Activated naive CD4-positive, alpha-beta T cell treated with anti-CD3 and anti-CD28 coated beads, Interleukin-2, amount 50 U/mL, for 16 hours (primary cell): ENCODE measurements around the gene ALDH1A1.
"Not testable (repeated sequence)": the region's sequence is repeated elsewhere in the genome, so short reads cannot be mapped to it uniquely, and the experiment has no call there.

ENCODE experiments used
- DNase-seq: peaks from one replicate; pipeline ENCODE4 v3.0.0-alpha.2; 2020

Gene ALDH1A1

DNA sequence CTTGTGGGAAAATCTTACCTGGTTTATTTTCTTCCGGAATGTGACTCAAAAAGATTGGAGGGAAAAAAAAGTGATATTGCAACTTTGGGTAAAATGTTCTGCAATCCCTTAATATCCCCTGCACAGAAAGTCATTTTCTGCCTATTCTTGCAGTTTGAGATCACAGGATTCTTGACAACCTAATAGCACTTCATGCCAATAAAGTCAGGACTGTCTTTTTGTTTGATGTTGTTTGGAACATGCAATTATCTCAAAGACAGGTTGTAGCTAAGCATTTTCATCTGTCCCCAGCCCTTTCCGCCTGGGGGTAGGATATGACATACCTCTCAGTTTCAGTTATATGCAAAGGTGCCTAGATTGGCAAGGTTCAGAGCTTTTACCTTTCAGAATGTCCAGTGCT lies 63.9 kb downstream of the ALDH1A1 start:
- DNase-seq: no peak

DNA sequence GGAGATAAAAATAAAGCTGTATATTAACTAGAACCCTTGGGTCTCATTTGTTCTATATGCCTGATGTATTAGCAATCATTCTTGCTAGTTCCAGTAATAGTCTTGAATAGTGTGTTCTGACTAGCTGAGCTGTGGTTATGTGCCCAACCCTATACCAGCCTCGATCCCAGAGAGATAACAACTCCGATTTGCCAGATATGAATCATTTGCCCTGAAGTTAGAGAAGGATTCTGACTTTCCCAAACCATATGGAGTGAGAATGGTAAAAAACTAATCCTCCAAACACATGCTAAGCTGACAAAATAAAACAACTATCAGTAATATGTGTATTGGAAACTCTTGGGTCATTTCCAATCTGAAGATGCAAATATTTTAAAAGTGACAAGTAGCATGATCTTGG lies 64.8 kb downstream of the ALDH1A1 start:
- DNase-seq: no peak

DNA sequence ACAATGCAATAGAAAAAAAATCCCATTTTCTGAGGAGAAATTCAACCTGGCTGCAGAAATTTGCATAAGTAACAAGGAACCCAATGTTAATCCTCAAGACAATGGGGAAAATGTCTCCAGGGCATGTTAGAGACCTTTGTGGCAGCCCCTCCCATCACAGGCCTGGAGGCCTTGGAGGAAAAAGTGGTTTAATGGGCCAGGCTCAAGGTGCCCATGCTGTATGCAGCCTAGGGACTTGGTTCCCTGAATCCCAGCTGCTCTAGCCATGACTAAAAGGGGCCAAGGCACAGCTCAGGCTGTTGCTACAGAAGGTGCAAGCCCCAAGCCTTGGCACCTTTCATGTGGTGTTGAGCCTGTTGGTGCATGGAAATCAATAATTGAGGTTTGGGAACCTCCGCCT lies 66.5 kb downstream of the ALDH1A1 start:
- DNase-seq: no peak

DNA sequence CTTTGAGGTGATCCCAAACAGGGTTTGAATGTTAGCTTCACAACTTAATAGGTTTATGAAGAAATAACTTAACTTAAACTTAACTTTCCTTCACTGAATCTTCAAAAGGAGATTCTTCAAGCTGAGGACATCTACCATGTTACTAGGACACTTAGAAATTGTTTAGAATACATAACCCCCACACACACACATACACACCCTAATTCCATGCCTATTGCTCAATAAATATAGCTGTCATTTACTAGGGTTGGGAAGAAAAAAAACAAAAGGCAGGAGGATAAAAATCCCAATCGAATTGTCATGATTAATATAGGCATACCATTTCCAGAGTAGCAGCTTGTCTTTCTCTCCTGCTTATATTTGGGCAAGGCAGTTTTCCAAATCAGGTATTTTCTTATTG lies 68.3 kb downstream of the ALDH1A1 start:
- no peak for DNase-seq

DNA sequence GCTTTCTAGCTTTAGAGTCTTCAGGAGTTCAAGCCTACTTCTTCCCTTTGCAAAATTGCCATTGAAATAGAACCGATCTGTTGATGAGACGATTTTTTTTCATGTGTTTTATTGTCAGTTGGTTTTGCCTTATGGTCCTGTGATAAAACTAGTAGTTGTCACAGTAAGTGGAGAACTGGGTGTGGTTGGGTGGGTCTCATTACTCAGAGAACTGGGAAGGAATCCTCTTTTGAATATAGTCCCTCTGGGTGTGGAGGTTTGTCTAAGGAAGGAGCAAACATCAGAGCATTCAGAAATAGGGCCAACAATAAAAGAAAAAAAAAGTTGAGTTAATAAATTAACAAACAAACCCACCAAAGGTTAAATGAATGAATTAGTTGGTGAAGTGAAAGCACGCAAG lies 69.0 kb downstream of the ALDH1A1 start:
- DNase-seq: no peak

- DNase-seq: no peak
Observed at GRCh38 chr9:72882117-72882775, 70.6 kb downstream of the ALDH1A1 start.

DNA sequence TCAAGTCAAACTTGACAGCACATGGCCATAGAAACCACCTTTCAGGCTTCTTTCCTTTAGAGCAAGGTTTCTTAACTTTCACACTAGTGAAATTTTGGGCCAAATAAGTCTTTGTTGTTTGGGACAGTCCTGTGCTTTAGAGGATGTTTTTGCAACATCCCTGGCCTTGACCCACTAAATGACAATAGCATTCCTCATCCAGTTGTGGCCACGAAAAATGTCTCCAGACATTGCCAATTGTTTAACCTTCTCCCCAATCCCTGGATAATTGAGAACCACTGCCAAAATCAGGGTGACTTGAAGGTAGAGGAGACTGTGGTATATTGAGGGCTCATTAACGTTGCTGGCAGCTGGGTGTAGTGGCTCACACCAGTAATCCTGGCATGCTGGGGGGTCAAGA lies 72.0 kb downstream of the ALDH1A1 start:
- no peak for DNase-seq

DNA sequence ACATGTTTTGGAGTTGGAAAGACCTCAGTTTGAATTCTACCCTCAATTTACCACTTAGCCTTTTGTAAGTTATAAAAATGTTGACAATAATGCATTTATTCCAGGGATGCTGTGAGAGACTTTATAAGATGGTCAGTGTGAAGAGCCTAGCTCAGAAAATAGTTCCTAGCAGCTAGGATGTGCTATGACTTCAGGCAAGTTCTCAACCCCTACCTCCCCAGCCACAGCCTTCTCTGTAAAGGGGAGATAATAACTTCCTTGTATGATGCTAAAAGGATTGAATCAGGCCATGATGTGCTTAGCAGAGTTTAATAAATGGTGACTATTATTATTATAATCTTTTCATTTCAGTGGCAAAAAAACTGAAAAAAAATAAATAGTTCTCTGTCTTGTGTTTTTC lies 77.6 kb downstream of the ALDH1A1 start:
- no peak for DNase-seq

DNA sequence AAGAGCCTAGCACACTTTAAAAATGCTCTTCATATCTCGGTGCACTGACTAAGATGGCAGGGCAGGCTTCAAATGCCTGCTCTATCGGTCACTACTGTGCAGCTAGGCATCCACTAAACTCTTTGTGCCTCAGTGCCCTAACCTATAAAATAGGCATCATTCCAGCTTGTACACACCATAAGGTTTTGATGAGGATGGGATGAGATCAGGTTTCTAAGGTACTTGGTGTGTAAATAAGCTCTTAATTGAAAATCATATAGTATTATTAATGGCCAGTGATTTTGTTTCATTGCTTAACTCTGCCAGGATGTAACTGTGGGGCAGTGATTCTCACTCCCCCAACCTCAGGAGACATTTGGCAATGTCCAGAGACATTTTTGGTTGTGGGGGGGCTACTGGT lies 78.5 kb downstream of the ALDH1A1 start:
- no peak for DNase-seq

- DNase-seq: no peak
Observed at GRCh38 chr9:72873456-72873855, 79.4 kb downstream of the ALDH1A1 start.

DNA sequence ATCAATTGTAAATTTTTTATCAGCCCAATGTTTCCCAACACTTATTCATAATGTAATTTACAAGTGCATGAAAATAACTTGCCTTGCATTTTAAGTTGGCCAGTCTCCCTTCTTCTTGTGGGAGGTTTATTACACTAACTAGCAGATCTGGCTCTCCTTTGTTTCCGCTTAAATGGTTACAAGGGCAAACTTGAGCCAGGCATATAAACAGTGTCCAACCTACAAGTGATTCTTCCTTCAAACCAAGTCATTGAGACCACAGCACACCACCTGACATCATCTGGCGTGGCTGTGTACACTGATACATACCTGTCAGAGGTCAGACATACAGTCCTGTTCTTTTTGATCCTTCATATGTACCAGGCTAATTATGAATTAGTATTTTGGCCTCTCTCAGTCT lies 80.1 kb downstream of the ALDH1A1 start:
- no peak for DNase-seq

DNA sequence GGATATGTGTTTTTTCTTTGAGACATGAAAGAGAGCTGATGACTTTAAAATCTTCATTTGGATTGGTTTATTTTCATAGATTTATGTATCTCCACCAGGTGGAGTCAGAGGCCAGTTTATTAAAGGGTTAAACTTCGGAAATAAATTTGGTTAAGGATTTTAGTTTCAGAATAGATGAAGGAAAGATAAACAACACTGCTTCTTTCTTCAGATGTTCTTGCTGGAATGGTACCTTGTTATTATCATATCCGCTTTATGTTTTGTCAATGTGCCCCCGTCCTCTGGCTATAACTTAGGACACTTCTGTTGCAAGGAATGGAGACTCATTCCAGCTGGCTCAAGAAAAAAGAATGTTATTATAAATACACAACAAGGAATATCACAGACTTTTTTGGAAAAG lies 81.2 kb downstream of the ALDH1A1 start:
- no peak for DNase-seq

DNA sequence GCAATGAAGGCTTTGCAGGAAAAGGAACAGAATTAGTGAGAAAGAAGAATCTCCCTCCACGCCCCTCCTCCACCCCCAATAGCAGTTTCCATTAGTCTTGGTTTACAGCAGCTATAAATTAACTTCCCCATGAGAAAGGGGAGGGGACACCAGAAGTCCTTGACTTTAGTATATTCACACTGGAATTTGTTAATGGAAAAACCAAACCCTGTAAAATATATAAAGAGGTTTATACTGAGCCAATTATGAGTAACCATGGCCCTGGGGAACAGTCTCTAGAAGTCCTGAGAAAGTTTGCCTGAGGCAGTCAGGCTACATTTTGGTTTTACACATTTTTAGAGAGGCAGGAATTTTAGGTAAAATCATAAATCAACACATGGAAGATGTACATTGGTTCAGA lies 88.5 kb downstream of the ALDH1A1 start:
- no peak for DNase-seq

DNA sequence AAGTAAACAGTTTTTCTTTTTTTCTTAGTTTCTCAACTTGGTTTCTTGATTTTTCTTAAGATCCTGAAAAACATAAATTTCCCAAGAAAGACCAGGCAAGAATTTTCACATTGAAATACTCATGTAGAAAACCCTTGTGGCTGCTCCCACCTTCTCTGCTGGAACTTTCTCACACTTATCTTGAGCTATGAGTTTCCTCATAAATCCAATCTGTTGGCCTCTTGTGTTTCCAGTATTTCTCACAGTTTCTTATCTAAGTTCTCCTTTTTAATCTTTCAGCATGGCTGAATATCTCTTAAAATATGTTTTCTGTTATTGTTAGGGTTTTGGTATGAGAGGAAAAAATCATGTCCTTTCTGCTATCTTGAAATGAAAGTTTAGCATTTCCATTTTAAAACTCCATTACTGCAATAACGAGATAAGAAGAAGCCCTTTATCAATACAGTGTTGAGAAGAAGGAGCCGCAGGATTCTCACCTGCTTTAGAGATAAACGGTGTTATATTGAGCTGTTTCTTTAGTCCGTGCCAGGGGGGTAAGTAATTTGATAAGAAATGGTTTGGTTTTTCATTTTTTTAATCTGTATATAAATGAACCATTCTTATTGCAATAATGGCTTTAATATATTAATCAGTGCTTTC lies 89.3 kb downstream of the ALDH1A1 start:
- DNase-seq: no peak

DNA sequence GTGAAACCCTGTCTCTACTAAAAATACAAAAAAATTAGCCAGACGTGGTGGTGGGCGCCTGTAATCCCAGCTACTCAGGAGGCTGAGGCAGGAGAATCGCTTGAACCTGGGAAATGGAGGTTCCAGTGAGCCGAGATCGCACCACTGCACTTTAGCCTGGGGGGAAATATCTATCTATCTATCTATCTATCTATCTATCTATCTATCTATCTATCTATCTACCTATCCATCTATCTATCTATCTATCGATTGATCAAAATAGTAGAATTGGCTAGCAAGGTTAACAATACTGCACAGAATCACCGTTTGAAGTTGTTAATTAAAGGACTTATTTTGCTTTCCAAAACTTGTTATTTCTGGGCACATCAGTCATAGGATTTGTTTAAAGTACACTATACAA lies 90.1 kb downstream of the ALDH1A1 start:
- DNase-seq: not testable (repeated sequence)

GRCh38 chr9:72858089-72858912 lies 94.6 kb downstream of the ALDH1A1 start:
- DNase-seq: no peak

GRCh38 chr9:72857624-72857996 lies 95.2 kb downstream of the ALDH1A1 start:
- DNase-seq: no peak

- no peak for DNase-seq
Observed at GRCh38 chr9:72856972-72857623, 95.8 kb downstream of the ALDH1A1 start.

- DNase-seq: no peak
Observed at GRCh38 chr9:72855890-72856523, 96.8 kb downstream of the ALDH1A1 start.

DNA sequence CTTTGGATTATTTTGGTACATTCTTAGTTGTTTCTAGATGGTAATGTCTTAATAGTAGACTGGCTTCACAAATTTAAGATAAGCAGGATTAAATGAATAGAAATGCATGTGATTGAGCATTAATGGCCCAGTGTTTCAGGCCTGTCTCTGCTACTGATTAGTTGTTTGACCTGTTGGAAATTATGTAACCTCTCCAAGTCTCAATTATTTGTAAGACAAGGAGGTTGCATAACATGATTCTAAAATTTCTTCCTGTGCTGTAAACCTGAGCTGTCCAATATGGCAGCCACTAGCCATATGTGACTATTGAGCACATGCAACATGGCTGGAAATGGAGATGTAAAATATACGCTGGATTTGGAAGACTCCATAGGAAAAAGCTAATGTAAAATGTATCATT lies 97.5 kb downstream of the ALDH1A1 start:
- DNase-seq: no peak
